Loucy (cell line): Measurements from ENCODE around the gene FDXR.

Experiments
- EZH2phosphoT487 ChIP-seq: fragments of 200-600 bp; IDR thresholded peaks from 2 replicates; pipeline ENCODE4 v1.6.1; 2018; ENCODE audit warnings: antibody characterized with exemption, mild to moderate bottlenecking, moderate library complexity, borderline replicate concordance
- TF ChIP-seq, protein P1 (sequence below): fragments of 200-600 bp; sonication (generic); conservative IDR thresholded peaks from 2 replicates; pipeline ENCODE4 v1.5.1; 2014; ENCODE audit warnings: mild to moderate bottlenecking, antibody characterized with exemption, low read length

DNA sequence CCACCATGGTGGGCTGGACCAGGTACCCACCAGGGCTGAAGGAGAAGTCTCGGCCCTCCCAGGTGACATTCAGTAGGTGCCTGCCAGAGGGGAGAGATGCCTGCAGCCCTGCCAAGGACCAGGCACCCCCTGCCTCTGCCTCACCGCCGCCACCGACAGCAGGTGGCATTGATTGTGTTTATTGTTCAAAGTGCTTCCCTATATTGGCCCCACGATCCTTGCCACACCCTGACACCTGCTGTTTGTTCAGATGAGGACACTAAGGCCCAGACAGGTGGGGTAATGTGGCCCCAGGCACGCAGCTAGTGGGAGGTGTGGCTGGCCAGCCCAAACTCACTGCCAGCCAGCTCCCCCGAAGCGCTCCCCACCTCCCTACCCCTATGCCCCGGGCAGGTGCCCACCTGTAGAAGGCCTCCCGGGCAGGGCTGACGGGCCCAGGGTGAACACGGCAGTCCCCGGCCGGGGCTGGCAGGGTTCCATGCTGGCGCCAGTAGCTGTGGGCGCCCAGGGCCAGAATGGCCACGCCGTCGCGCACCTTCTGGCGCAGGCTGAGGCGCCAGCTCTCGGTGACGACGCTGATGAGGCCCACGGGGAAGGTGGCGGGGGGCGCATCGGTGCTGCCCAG is 21.1 kb downstream of the FDXR start:
- TF ChIP-seq, protein P1, sequence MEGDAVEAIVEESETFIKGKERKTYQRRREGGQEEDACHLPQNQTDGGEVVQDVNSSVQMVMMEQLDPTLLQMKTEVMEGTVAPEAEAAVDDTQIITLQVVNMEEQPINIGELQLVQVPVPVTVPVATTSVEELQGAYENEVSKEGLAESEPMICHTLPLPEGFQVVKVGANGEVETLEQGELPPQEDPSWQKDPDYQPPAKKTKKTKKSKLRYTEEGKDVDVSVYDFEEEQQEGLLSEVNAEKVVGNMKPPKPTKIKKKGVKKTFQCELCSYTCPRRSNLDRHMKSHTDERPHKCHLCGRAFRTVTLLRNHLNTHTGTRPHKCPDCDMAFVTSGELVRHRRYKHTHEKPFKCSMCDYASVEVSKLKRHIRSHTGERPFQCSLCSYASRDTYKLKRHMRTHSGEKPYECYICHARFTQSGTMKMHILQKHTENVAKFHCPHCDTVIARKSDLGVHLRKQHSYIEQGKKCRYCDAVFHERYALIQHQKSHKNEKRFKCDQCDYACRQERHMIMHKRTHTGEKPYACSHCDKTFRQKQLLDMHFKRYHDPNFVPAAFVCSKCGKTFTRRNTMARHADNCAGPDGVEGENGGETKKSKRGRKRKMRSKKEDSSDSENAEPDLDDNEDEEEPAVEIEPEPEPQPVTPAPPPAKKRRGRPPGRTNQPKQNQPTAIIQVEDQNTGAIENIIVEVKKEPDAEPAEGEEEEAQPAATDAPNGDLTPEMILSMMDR, result no peak
- no peak for TF ChIP-seq EZH2phosphoT487
